ENCODE data around the gene RUNX2.

RUNX2 gene

DNA sequence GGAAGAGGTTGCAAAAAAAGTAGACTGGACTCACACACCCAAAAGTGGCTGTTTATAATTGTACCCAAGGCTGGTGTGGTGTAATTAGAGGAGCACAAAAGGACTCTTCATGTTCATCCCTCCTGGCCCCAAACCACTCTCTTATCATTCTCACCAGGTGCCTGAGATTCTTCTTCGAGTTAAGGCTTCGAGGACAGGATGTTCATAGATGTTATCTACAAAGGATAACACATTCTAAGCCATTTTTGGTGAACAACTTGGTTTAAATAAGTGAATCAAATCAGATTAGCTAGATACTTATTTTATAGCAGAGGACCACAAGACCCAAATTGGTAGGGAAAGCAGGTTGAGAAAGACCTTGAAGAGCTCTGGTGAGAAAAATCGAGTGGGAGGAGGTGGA, 122.7 kb downstream of the RUNX2 start:
- H3K4me3 ChIP-seq (ENCODE audit: low read depth, low read length) = no peak overlapping the region
- no peaks in the 10 kb centered on the region for H3K27me3 ChIP-seq (replicated peaks)
- H3K27ac ChIP-seq = no peak overlapping the region
- DNase-seq = no peak
- in situ Hi-C loops (cut with HindIII; ENCODE audit: low pct_ligation_motif_present, low sequenced_read_pairs) = no loop called here
- peaks cover 3% of the 10 kb centered on the region for H3K36me3 ChIP-seq (replicated peaks)
- TF ChIP-seq, protein P1, sequence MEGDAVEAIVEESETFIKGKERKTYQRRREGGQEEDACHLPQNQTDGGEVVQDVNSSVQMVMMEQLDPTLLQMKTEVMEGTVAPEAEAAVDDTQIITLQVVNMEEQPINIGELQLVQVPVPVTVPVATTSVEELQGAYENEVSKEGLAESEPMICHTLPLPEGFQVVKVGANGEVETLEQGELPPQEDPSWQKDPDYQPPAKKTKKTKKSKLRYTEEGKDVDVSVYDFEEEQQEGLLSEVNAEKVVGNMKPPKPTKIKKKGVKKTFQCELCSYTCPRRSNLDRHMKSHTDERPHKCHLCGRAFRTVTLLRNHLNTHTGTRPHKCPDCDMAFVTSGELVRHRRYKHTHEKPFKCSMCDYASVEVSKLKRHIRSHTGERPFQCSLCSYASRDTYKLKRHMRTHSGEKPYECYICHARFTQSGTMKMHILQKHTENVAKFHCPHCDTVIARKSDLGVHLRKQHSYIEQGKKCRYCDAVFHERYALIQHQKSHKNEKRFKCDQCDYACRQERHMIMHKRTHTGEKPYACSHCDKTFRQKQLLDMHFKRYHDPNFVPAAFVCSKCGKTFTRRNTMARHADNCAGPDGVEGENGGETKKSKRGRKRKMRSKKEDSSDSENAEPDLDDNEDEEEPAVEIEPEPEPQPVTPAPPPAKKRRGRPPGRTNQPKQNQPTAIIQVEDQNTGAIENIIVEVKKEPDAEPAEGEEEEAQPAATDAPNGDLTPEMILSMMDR (IDR thresholded peaks at IDR 0.05; ENCODE audit: low read depth, low read length, missing control alignments) = no peak

DNA sequence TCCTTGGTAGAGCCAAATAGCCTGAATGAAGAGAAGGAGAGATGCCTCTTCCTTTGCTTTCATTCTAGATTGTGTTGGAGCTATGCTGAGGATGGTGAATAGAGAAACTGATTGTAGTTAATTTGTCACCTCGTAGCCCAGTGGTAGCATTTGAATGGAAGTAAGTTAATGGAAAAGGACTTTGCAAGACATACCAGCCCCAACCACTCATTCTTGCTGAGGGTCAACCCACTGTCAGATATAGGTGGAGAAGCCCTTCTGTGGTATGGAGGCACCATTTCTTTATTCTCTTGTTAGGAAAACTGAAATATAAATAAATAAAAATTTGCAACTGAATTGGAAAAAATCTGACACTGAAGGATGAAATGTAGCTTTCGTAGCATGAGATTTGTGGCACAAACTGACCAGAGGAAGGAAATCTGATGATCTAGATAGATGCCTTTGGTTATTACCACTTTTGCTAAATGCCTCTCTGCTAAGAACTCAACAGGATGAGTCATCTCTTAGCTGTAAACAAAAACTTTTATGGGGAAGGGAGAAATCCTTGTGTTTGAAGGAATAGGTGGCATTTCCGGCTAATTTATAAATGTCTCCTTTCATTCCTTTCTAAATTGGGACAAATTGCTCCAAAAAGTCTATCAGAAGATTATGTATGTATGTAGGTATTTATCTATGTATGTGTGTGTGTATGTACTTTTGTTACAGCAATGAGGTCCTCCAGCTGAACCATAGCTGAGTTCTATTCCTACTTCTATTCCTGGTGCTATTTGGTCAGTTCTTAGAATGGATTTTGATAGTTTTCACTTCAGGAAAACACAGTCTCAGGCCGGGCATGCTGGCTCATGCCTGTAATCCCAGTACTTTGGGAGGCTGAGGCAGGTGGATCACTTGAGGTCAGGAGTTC, 126.1 kb downstream of the RUNX2 start:
- Histone ChIP-seq H3K27ac (no peak overlapping the region), H3K27me3 (replicated peaks) (no peaks in the 10 kb centered on the region), H3K4me3 (ENCODE audit: low read depth, low read length) (no peak overlapping the region), H3K36me3 (replicated peaks) (peaks cover 3% of the 10 kb centered on the region)
- in situ Hi-C loops (cut with HindIII; ENCODE audit: low pct_ligation_motif_present, low sequenced_read_pairs) = no loop called here
- TF ChIP-seq, protein P1 (IDR thresholded peaks at IDR 0.05; ENCODE audit: low read depth, low read length, missing control alignments) = no peak
- DNase-seq = no peak

DNA sequence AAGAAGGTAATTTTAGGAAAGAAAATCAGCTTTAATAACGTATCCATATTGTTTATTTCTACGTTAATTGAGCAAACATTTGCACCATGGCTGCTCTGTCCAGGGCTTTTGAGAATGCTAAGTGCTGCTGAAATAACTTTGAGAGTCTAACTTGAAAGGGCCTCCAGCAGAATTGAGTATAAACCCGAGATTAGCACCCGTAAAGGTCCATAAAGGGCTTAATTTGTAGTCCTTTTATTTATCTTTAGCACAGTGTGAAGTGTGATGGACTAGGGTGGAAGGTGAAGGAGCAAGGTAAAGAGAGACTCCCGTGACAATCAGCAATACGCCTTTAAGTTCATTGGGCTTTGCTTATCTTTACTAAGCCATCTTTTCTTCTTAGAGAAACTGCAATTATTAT, 127.3 kb downstream of the RUNX2 start:
- in situ Hi-C loops (cut with HindIII; ENCODE audit: low pct_ligation_motif_present, low sequenced_read_pairs) = no loop called here
- Histone ChIP-seq H3K4me3 (ENCODE audit: low read depth, low read length) (no peak overlapping the region), H3K27ac (no peak overlapping the region), H3K27me3 (replicated peaks) (no peaks in the 10 kb centered on the region), H3K36me3 (replicated peaks) (peaks cover 2% of the 10 kb centered on the region)
- no peak for DNase-seq
- TF ChIP-seq, protein P1 (IDR thresholded peaks at IDR 0.05; ENCODE audit: low read depth, low read length, missing control alignments) = no peak

DNA sequence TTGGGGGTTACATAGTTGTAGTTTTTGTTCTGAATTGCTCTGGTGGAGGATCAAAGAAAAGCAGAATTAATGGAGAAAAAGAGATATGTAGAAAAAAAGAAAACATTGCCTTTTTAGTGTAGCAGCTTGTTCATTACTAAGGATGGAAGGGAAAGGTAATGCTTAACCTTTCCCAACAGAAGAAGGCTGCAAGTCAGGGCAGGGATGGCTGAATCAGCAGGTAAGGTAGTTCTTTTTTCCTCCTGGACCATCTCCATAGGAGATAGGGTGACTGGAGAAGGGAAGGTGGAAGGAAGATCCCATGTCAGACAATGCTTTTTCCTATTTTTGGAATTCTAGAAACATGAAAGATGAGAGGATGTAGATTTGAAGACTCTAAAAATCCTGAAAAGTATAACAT, 129.0 kb downstream of the RUNX2 start:
- no peak for DNase-seq
- TF ChIP-seq, protein P1 (IDR thresholded peaks at IDR 0.05; ENCODE audit: low read depth, low read length, missing control alignments) = no peak

DNA sequence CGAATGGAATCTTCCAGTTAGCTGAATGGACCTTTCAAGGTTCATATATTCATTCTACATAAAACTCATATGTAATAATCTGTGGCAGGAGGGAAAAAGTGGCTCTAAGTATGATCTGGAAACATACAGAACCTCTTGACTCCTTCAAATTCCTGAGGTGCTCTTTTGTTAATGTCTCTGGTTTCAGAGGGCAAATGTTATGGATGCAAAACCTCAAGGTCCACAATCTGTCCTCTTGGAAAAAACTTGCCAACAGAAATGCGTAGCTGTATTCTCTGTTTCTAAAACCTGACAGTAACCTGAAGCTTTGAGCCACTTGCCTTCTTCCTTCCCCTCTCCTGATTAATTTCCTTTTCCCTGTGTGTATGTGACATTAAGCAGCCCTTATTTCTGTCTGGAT, 130.5 kb downstream of the RUNX2 start:
- H3K27ac ChIP-seq = no peak overlapping the region
- H3K27me3 ChIP-seq (replicated peaks) = no peaks in the 10 kb centered on the region
- H3K36me3 ChIP-seq (replicated peaks) = no peaks in the 10 kb centered on the region
- no peak for DNase-seq
- TF ChIP-seq, protein P1 (IDR thresholded peaks at IDR 0.05; ENCODE audit: low read depth, low read length, missing control alignments) = no peak
- no peak overlapping the region for H3K4me3 ChIP-seq (ENCODE audit: low read depth, low read length)
- in situ Hi-C loops (cut with HindIII; ENCODE audit: low pct_ligation_motif_present, low sequenced_read_pairs) = no loop called here

More for the DNA sequence above, 129.0 kb downstream of the RUNX2 start:
- in situ Hi-C loops (cut with HindIII; ENCODE audit: low pct_ligation_motif_present, low sequenced_read_pairs) = no loop called here
- Histone ChIP-seq H3K4me3 (ENCODE audit: low read depth, low read length) (no peak overlapping the region), H3K36me3 (replicated peaks) (no peaks in the 10 kb centered on the region), H3K27ac (no peak overlapping the region), H3K27me3 (replicated peaks) (no peaks in the 10 kb centered on the region)
